Thyroid gland (tissue), 4 donors: Measurements from ENCODE around the gene TPSB2.
"Not testable (repeated sequence)": the region's sequence is repeated elsewhere in the genome, so short reads cannot be mapped to it uniquely, and the experiment has no call there.

Source experiments
- CTCF ChIP-seq, 6 experiments: fragments of 200-600 bp in 3 of 6; fragments of 450-650 bp in 3 of 6; sonication (generic) in 3 of 6; IDR thresholded peaks; one replicate each; pipeline ENCODE4 v1.5.1; 2016 to 2019; ENCODE audit warnings: antibody characterized with exemption in 6 of 6, mild to moderate bottlenecking in 2 of 6, inconsistent platforms in 1 of 6, moderate library complexity in 1 of 6
- POLR2A ChIP-seq, 2 donors: fragments of 450-650 bp; IDR thresholded peaks; one replicate each; pipeline ENCODE4 v1.6.1; 2017; ENCODE audit warnings: antibody characterized with exemption in 2 of 2, mild to moderate bottlenecking in 2 of 2, moderate library complexity in 1 of 2

- TF ChIP-seq CTCF, POLR2A (IDR thresholded peaks at IDR 0.05): not testable (repeated sequence)
Measured at GRCh38 chr16:1256296-1256873, 26.4 kb upstream of the TPSB2 start.
